ENCODE data around the gene DOK7.

DNA sequence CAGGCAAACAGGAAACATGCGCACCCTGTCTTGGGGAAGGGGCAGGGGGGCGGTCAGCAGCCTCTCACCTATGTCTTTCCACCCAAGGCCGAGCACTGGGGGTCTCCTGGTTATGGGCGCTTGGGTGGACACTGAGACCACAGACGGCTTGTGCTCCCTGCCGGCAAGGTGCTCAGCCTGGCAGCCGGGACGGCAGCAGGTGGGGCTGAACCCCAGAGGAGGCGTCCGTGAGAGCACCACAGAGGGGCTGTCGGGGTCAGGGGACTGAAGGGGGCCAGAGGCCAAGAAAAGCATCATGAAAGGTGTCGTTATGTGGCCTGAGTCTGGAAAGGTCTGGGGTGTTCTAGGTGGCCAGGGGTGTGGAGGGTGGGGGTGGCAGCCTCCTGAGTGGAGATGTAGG lies 19.6 kb downstream of the DOK7 start:
- TF ChIP-seq POLR2A (IDR thresholded peaks at IDR 0.05; ENCODE audit: low read depth, low read length) (no peak), RAD21 (IDR thresholded peaks at IDR 0.05; ENCODE audit: low read length) (no peak), CEBPB (IDR thresholded peaks at IDR 0.05; ENCODE audit: low read depth, low read length) (no peak), RFX5 (IDR thresholded peaks at IDR 0.05; ENCODE audit: low read depth, low read length) (no peak), MXI1 (IDR thresholded peaks at IDR 0.05; ENCODE audit: borderline replicate concordance, low read depth, low read length) (no peak), RCOR1 (IDR thresholded peaks at IDR 0.05; ENCODE audit: insufficient replicate concordance, low read length) (no peak), SMC3 (IDR thresholded peaks at IDR 0.05; ENCODE audit: low read depth, low read length) (no peak), MAZ (IDR thresholded peaks at IDR 0.05; ENCODE audit: borderline replicate concordance, low read depth, low read length) (no peak)
- TF ChIP-seq, protein P1, sequence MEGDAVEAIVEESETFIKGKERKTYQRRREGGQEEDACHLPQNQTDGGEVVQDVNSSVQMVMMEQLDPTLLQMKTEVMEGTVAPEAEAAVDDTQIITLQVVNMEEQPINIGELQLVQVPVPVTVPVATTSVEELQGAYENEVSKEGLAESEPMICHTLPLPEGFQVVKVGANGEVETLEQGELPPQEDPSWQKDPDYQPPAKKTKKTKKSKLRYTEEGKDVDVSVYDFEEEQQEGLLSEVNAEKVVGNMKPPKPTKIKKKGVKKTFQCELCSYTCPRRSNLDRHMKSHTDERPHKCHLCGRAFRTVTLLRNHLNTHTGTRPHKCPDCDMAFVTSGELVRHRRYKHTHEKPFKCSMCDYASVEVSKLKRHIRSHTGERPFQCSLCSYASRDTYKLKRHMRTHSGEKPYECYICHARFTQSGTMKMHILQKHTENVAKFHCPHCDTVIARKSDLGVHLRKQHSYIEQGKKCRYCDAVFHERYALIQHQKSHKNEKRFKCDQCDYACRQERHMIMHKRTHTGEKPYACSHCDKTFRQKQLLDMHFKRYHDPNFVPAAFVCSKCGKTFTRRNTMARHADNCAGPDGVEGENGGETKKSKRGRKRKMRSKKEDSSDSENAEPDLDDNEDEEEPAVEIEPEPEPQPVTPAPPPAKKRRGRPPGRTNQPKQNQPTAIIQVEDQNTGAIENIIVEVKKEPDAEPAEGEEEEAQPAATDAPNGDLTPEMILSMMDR (conservative IDR thresholded peaks at IDR 0.05; ENCODE audit: low read depth, low read length): no peak
- TF ChIP-seq, protein P2, sequence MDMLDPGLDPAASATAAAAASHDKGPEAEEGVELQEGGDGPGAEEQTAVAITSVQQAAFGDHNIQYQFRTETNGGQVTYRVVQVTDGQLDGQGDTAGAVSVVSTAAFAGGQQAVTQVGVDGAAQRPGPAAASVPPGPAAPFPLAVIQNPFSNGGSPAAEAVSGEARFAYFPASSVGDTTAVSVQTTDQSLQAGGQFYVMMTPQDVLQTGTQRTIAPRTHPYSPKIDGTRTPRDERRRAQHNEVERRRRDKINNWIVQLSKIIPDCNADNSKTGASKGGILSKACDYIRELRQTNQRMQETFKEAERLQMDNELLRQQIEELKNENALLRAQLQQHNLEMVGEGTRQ (IDR thresholded peaks at IDR 0.05; ENCODE audit: low read depth, low read length): no peak
